Measurements from ENCODE around the gene FAM114A2. TPM values are rescaled to one million over a fixed set of nuclear protein-coding genes. Genes with fewer than 3 reads are reported as not detected.
"Not testable (repeated sequence)": the region's sequence is repeated elsewhere in the genome, so short reads cannot be mapped to it uniquely, and the experiment has no call there.

Gene FAM114A2
- total RNA-seq, 2 experiments from 2014 or later = 27.4 to 27.8 TPM

DNA sequence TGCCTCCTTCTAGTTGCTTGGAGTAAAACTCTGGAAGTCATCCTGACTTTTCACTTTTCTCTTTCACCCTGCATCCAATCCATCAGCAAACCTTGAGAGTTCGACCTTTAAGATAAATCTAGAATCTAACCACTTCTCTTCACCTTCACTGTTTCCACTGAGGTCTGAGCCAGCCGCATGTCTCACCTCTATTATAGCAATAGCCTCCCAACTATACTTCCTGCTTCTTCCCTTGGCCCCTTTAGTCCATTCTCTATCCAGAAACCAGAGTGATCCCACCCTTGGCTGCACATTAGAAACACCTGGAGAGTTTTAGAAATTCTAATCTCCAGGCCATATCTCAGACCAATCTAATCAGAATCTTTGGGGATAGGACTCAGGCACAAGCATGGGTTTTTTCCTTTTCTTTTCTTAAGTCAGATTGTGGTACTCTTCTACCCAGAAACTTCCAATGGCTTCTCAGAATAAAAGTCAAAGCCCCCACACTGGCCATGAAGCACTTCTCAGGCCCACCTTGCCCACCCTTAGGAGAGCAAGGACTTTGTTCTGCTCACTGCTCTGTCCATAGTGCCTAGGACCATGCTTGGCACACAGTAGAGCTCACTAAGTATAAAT is 33.2 kb upstream of the FAM114A2 start:
- DNase-seq = no peak
- ChIA-PET POLR2A (interaction anchor here (0.9 kb wide), 1 partner anchor 333 kb away, joined by 3 read pairs; no protein-coding TSS in a partner anchor), CTCF (interaction anchor here (0.6 to 6.8 kb wide), 53 partner anchors 9 to 954 kb away, joined by 3 to 167 read pairs (median 4); partner anchors contain the start of genes FAM114A2, GALNT10 and MFAP3)
- H3K27me3 Mint-ChIP-seq = no peaks in the 10 kb centered on the region
- H3K9me3 Mint-ChIP-seq = no peaks in the 10 kb centered on the region
- no peak overlapping the region for H3K27ac Mint-ChIP-seq
- peaks cover 8% of the 10 kb centered on the region for H3K4me1 Mint-ChIP-seq (ENCODE audit: low read depth)
- intact Hi-C loops (cut with micrococcal nuclease) = loop anchor here (1.0 to 10.0 kb wide), 10 partner anchors 98 to 538 kb away; no protein-coding TSS in a partner anchor
- H3K36me3 Mint-ChIP-seq = no peaks in the 10 kb centered on the region
- H3K4me3 Mint-ChIP-seq = no peak overlapping the region

DNA sequence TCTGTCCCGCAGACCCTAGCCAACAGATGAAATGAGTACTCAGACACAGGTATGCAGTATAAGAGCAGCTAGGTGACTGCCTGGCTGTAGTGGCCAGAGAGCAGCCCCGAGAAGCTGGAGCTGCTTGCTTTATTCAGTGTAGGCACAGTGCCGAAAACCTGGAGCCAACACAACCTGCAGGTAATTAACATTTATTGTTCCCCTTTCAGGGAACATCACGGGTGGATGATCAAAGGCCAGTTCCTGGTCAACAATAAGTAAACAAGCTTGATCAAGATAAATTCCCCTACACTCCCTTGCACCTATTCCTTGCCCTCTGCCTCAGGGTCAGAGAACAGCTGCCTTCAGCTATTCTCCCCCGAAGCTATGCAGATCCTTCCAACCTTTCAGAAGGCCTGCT is 31.1 kb upstream of the FAM114A2 start:
- H3K27ac Mint-ChIP-seq; H3K36me3 Mint-ChIP-seq; H3K4me3 Mint-ChIP-seq; DNase-seq; POLR2A ChIA-PET; H3K4me1 Mint-ChIP-seq (ENCODE audit: low read depth); H3K9me3 Mint-ChIP-seq; H3K27me3 Mint-ChIP-seq: not testable (repeated sequence)
- CTCF ChIA-PET = interaction anchor here (0.6 to 6.8 kb wide), 6 partner anchors 26 to 336 kb away, joined by 3 to 167 read pairs (median 4); partner anchors contain the start of gene GALNT10
- intact Hi-C loops (cut with micrococcal nuclease) = loop anchor here (5.0 to 10.0 kb wide), 2 partner anchors 127 to 245 kb away; no protein-coding TSS in a partner anchor

- H3K9me3 Mint-ChIP-seq = no peaks in the 10 kb centered on the region
- DNase-seq = no peak
- ChIA-PET CTCF (no interaction called here), POLR2A (no interaction called here)
- H3K36me3 Mint-ChIP-seq = peaks cover 5% of the 10 kb centered on the region
- H3K4me1 Mint-ChIP-seq (ENCODE audit: low read depth) = no peaks in the 10 kb centered on the region
- H3K27me3 Mint-ChIP-seq = no peaks in the 10 kb centered on the region
- intact Hi-C loops (cut with micrococcal nuclease) = no loop called here
- H3K27ac Mint-ChIP-seq = no peak overlapping the region
- H3K4me3 Mint-ChIP-seq = no peak overlapping the region
Measured at GRCh38 chr5:154065971-154066370, 27.3 kb upstream of the FAM114A2 start.

- Mint-ChIP-seq H3K4me1 (ENCODE audit: low read depth) (peaks cover 7% of the 10 kb centered on the region), H3K4me3 (no peak overlapping the region), H3K9me3 (no peaks in the 10 kb centered on the region), H3K27me3 (no peaks in the 10 kb centered on the region), H3K36me3 (peaks cover 5% of the 10 kb centered on the region), H3K27ac (no peak overlapping the region)
- ChIA-PET CTCF (interaction anchor here (3.5 kb wide), 1 partner anchor 9 kb away, joined by 15 read pairs; no protein-coding TSS in a partner anchor), POLR2A (no interaction called here)
- no peak for DNase-seq
- intact Hi-C loops (cut with micrococcal nuclease) = no loop called here
Measured at GRCh38 chr5:154063372-154063771, 24.7 kb upstream of the FAM114A2 start.

DNA sequence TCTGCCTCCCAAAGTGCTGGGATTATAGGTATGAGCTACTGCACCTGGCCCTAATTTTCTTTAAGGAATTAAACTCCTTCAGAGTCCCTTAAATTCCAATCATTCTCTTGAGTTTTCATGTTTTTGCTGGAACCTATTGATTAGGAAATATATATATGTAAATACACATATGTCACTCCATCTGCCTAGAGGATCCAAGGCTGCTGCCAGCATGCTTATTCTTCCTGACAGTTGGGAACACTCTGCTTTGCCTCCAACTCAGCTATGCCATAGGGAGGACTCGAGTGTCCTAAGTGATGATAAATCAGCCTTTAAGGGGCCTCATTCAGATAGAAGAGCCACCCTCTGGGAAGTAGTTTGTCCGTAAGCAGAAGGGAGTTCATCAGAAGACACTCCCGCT is 21.9 kb upstream of the FAM114A2 start:
- Mint-ChIP-seq H3K4me1 (ENCODE audit: low read depth) (peaks cover 8% of the 10 kb centered on the region), H3K27me3 (no peaks in the 10 kb centered on the region), H3K4me3 (no peak overlapping the region), H3K9me3 (no peaks in the 10 kb centered on the region), H3K27ac (no peak overlapping the region), H3K36me3 (peaks cover 8% of the 10 kb centered on the region)
- ChIA-PET CTCF (interaction anchor here (0.8 kb wide), 1 partner anchor 12 kb away, joined by 3 read pairs; no protein-coding TSS in a partner anchor), POLR2A (no interaction called here)
- intact Hi-C loops (cut with micrococcal nuclease) = no loop called here
- DNase-seq = no peak

- Mint-ChIP-seq H3K9me3 (no peaks in the 10 kb centered on the region), H3K4me1 (ENCODE audit: low read depth) (peaks cover 8% of the 10 kb centered on the region), H3K4me3 (no peak overlapping the region), H3K27me3 (no peaks in the 10 kb centered on the region), H3K36me3 (peaks cover 9% of the 10 kb centered on the region), H3K27ac (no peak overlapping the region)
- POLR2A ChIA-PET = no interaction called here
- CTCF ChIA-PET = interaction anchor here (0.7 to 4.5 kb wide), 4 partner anchors 13 to 345 kb away, joined by 3 to 33 read pairs (median 5); no protein-coding TSS in a partner anchor
- no peak for DNase-seq
- intact Hi-C loops (cut with micrococcal nuclease) = no loop called here
Measured at GRCh38 chr5:154059583-154059982, 20.9 kb upstream of the FAM114A2 start.

DNA sequence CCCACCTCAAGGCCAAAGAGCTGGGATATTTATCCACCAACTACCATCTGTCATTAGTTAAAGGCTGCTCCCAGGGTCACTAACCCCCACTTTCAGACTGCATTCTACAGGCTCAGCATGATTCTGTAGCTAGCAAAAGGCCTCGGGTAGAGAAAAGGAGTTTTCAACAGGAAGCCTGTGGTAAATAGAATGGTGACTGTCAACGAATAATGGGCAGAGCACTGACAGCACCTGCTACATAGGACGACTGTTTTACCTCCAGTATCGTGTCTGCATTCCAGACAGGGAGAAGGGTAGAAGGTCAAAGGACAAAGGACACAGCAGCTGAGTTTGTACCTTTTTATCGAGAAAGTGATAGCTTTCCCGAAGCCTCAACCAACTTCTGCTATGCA is 20.3 kb upstream of the FAM114A2 start:
- Mint-ChIP-seq H3K4me1 (ENCODE audit: low read depth) (peaks cover 8% of the 10 kb centered on the region), H3K27me3 (no peaks in the 10 kb centered on the region), H3K4me3 (no peak overlapping the region), H3K36me3 (peaks cover 11% of the 10 kb centered on the region), H3K9me3 (no peaks in the 10 kb centered on the region), H3K27ac (no peak overlapping the region)
- CTCF ChIA-PET = interaction anchor here (0.7 to 4.5 kb wide), 3 partner anchors 14 to 346 kb away, joined by 4 to 33 read pairs (median 6); no protein-coding TSS in a partner anchor
- POLR2A ChIA-PET = no interaction called here
- intact Hi-C loops (cut with micrococcal nuclease) = no loop called here
- DNase-seq = no peak

GRCh38 chr5:154058055-154059038 is 19.6 kb upstream of the FAM114A2 start:
- intact Hi-C loops (cut with micrococcal nuclease) = no loop called here
- Mint-ChIP-seq H3K36me3 (peaks cover 16% of the 10 kb centered on the region), H3K27me3 (no peaks in the 10 kb centered on the region), H3K4me3 (no peak overlapping the region), H3K4me1 (ENCODE audit: low read depth) (peaks cover 10% of the 10 kb centered on the region), H3K9me3 (no peaks in the 10 kb centered on the region), H3K27ac (no peak overlapping the region)
- DNase-seq = no peak
- ChIA-PET CTCF (interaction anchor here (0.7 to 4.5 kb wide), 4 partner anchors 14 to 347 kb away, joined by 4 to 33 read pairs (median 6); no protein-coding TSS in a partner anchor), POLR2A (no interaction called here)

GRCh38 chr5:154055201-154055600 is 16.5 kb upstream of the FAM114A2 start:
- ChIA-PET POLR2A (interaction anchor here (1.2 kb wide), 1 partner anchor 135 kb away, joined by 5 read pairs; the partner anchor contains the start of gene GALNT10), CTCF (interaction anchor here (1.1 to 4.5 kb wide), 3 partner anchors 17 to 18 kb away, joined by 3 to 33 read pairs (median 13); partner anchors contain the start of genes FAM114A2 and MFAP3)
- DNase-seq = no peak
- Mint-ChIP-seq H3K36me3 (peaks cover 36% of the 10 kb centered on the region), H3K9me3 (no peaks in the 10 kb centered on the region), H3K4me1 (ENCODE audit: low read depth) (peaks cover 15% of the 10 kb centered on the region), H3K4me3 (no peak overlapping the region), H3K27me3 (no peaks in the 10 kb centered on the region), H3K27ac (no peak overlapping the region)
- intact Hi-C loops (cut with micrococcal nuclease) = no loop called here

DNA sequence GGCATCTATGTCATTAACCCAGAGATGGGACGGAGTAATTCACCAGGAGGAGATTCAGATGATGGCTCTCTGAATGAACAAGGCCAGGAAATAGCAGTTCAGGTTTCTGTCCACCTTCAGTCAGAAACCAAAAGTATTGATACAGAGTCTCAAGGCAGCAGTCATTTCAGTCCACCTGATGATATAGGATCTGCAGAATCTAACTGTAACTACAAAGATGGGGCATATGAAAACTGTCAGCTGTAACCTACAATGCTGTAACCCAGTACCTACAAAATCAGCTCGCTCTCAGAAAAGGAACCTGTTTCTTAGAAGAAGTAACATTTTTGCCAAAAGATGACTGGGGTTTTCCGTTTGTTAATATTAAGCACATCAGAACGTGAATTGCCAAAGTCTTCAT is 14.8 kb upstream of the FAM114A2 start:
- intact Hi-C loops (cut with micrococcal nuclease) = no loop called here
- Mint-ChIP-seq H3K4me1 (ENCODE audit: low read depth) (peaks cover 9% of the 10 kb centered on the region), H3K27ac (no peak overlapping the region), H3K36me3 (peaks cover 42% of the 10 kb centered on the region), H3K9me3 (no peaks in the 10 kb centered on the region), H3K27me3 (no peaks in the 10 kb centered on the region), H3K4me3 (no peak overlapping the region)
- POLR2A ChIA-PET = no interaction called here
- CTCF ChIA-PET = interaction anchor here (2.8 kb wide), 1 partner anchor 19 kb away, joined by 13 read pairs; no protein-coding TSS in a partner anchor
- no peak for DNase-seq

DNA sequence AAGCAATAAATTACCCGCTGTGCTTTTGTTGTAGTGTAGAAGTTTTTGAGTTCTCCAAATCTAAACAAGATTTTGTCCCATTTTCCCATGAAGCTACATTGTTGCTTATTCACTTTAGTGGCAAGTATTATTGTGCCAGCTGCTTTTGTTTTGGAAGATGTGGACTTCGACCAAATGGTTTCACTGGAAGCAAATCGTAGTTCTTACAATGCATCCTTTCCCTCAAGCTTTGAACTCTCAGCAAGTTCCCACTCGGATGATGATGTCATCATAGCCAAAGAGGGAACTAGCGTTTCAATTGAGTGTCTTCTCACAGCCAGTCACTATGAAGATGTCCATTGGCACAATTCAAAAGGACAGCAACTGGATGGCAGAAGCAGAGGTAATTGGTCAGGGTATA is 10.9 kb upstream of the FAM114A2 start:
- peaks cover 39% of the 10 kb centered on the region for H3K36me3 Mint-ChIP-seq
- no peak overlapping the region for H3K4me3 Mint-ChIP-seq
- peaks cover 27% of the 10 kb centered on the region for H3K4me1 Mint-ChIP-seq (ENCODE audit: low read depth)
- POLR2A ChIA-PET = interaction anchor here (2.7 kb wide), 1 partner anchor 11 kb away, joined by 12 read pairs; the partner anchor contains the start of genes FAM114A2 and MFAP3
- no peaks in the 10 kb centered on the region for H3K9me3 Mint-ChIP-seq
- H3K27me3 Mint-ChIP-seq = no peaks in the 10 kb centered on the region
- H3K27ac Mint-ChIP-seq = no peak overlapping the region
- CTCF ChIA-PET = interaction anchor here (1.3 to 1.5 kb wide), 2 partner anchors 11 to 23 kb away, joined by 5 to 8 read pairs; partner anchors contain the start of genes FAM114A2 and MFAP3
- intact Hi-C loops (cut with micrococcal nuclease) = no loop called here
- no peak for DNase-seq

All from activated CD4-positive, alpha-beta memory T cell treated with anti-CD3 and anti-CD28 coated beads for 36 hours (primary cell).